Muscle layer of duodenum (tissue), 2 donors: Measurements from ENCODE around the gene ZDHHC19.

Experiments
- H3K27ac ChIP-seq: one replicate; pipeline ENCODE4 v1.7.0; 2013; ENCODE audit warnings: mild to moderate bottlenecking, low read length
- H3K27me3 ChIP-seq: one replicate; pipeline ENCODE4 v1.7.0; 2013; ENCODE audit warnings: low read depth, mild to moderate bottlenecking, control low read depth, low read length
- H3K36me3 ChIP-seq, 2 donors: one replicate each; pipeline ENCODE4 v1.7.0; 2013; ENCODE audit warnings: low read length in 2 of 2, control low read depth in 1 of 2, mild to moderate bottlenecking in 1 of 2; ENCODE audit not compliant: insufficient read depth in 2 of 2, control insufficient read depth in 1 of 2
- H3K4me1 ChIP-seq, 2 donors: one replicate each; pipeline ENCODE4 v1.7.0; 2013; ENCODE audit warnings: low read length in 2 of 2, mild to moderate bottlenecking in 2 of 2, control low read depth in 1 of 2, moderate library complexity in 1 of 2; ENCODE audit not compliant: insufficient read depth in 2 of 2, control insufficient read depth in 1 of 2
- H3K4me3 ChIP-seq, 2 donors: one replicate each; pipeline ENCODE4 v1.7.0; 2013; ENCODE audit warnings: low read length in 2 of 2, low read depth in 1 of 2, mild to moderate bottlenecking in 1 of 2
- H3K9me3 ChIP-seq, 2 donors: one replicate each; pipeline ENCODE4 v1.7.0; 2013; ENCODE audit warnings: low read length in 2 of 2, control low read depth in 1 of 2, mild to moderate bottlenecking in 1 of 2; ENCODE audit not compliant: control insufficient read depth in 1 of 2
- donor health status: healthy.

The ZDHHC19 gene

GRCh38 chr3:196237203-196237602 is 26.0 kb upstream of the ZDHHC19 start:
- Histone ChIP-seq H3K27me3 (no peaks in the 10 kb centered on the region), H3K36me3 (peaks cover 34 to 35% of the 10 kb centered on the region in 2 donors), H3K9me3 (no peaks in the 10 kb centered on the region), H3K4me3 (no peak overlapping the region), H3K27ac (no peak overlapping the region), H3K4me1 (no peaks in the 10 kb centered on the region)

DNA sequence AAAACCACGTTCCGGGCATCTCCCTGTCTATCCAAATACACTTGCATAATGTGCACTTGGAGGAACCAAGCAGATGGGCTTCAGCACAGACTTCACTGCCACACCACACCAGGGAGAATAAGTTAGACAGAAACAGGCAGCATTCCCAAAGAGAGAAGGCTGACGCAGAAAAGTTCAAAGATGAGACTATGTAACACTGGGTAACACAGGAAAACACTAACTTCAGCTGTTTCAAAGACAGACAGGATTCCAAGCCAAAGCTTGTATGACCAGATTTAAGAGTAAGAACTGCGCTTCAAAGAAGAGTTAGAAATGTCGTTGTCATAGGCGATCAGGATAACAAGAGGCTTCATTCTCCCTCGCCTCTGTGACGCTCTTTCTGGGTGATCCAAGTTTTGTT is 25.0 kb upstream of the ZDHHC19 start:
- H3K4me1 ChIP-seq = no peaks in the 10 kb centered on the region
- H3K36me3 ChIP-seq = peaks cover 24 to 26% of the 10 kb centered on the region in 2 donors
- no peak overlapping the region for H3K27ac ChIP-seq
- H3K27me3 ChIP-seq = no peaks in the 10 kb centered on the region
- no peak overlapping the region for H3K4me3 ChIP-seq
- no peaks in the 10 kb centered on the region for H3K9me3 ChIP-seq

GRCh38 chr3:196235452-196236122 is 24.4 kb upstream of the ZDHHC19 start:
- H3K9me3 ChIP-seq = no peaks in the 10 kb centered on the region
- H3K27ac ChIP-seq = no peak overlapping the region
- H3K4me3 ChIP-seq = no peak overlapping the region
- H3K4me1 ChIP-seq = no peaks in the 10 kb centered on the region
- no peaks in the 10 kb centered on the region for H3K27me3 ChIP-seq
- H3K36me3 ChIP-seq = peaks cover 23 to 26% of the 10 kb centered on the region in 2 donors

GRCh38 chr3:196232882-196233251 is 21.7 kb upstream of the ZDHHC19 start:
- H3K36me3 ChIP-seq = peaks cover 11 to 12% of the 10 kb centered on the region in 2 donors
- H3K9me3 ChIP-seq = no peaks in the 10 kb centered on the region
- H3K4me1 ChIP-seq = no peaks in the 10 kb centered on the region
- no peak overlapping the region for H3K27ac ChIP-seq
- H3K27me3 ChIP-seq = no peaks in the 10 kb centered on the region
- no peak overlapping the region for H3K4me3 ChIP-seq

- H3K4me3 ChIP-seq = no peak overlapping the region
- no peak overlapping the region for H3K27ac ChIP-seq
- peaks cover 0 to 3% of the 10 kb centered on the region in 2 donors for H3K4me1 ChIP-seq
- no peaks in the 10 kb centered on the region for H3K9me3 ChIP-seq
- H3K27me3 ChIP-seq = no peaks in the 10 kb centered on the region
- peaks cover 5 to 6% of the 10 kb centered on the region in 2 donors for H3K36me3 ChIP-seq
These were observed 21.1 kb upstream of the ZDHHC19 start for GRCh38 chr3:196232154-196232881.

DNA sequence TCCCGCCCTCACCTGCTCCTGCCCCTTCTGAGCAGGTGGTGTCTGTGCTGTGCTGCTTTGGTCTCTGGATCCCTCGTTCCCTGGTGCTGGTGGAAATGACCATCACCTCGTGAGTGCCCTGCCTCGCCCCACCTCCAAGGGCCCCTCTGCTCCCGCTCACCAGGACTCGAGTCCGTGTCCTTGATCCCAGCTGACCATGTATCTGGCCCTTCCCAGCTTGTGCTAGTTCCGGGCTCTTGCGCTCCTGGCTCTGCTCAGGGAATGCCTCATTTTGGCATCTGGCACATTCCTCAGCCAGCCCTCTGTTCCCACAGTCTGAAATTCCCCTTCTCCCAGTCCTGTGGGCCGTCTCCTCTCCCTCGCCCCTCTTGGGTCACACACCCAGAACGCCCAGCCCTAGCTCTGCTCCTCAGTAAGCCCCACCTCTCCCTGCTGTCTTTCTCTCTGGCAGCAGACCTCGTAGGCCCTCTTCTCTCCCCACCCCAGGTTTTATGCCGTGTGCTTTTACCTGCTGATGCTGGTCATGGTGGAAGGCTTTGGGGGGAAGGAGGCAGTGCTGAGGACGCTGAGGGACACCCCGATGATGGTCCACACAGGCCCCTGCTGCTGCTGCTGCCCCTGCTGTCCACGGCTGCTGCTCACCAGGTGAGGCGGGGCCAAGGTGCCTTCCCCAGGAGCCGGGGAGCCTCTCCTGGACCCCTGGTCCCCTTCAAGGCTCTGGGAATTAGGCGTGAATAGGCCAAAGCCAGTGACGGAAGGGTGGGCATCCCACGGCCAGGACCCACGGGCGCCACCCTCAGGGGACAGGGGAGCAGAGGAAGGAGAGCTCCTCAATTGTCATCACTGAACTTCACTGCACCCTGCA is 16.7 kb upstream of the ZDHHC19 start:
- H3K27me3 ChIP-seq = peaks cover 3% of the 10 kb centered on the region
- H3K36me3 ChIP-seq = no peaks in the 10 kb centered on the region
- H3K4me1 ChIP-seq = peaks cover 0 to 3% of the 10 kb centered on the region in 2 donors
- H3K27ac ChIP-seq = no peak overlapping the region
- H3K4me3 ChIP-seq = no peak overlapping the region
- H3K9me3 ChIP-seq = no peaks in the 10 kb centered on the region

DNA sequence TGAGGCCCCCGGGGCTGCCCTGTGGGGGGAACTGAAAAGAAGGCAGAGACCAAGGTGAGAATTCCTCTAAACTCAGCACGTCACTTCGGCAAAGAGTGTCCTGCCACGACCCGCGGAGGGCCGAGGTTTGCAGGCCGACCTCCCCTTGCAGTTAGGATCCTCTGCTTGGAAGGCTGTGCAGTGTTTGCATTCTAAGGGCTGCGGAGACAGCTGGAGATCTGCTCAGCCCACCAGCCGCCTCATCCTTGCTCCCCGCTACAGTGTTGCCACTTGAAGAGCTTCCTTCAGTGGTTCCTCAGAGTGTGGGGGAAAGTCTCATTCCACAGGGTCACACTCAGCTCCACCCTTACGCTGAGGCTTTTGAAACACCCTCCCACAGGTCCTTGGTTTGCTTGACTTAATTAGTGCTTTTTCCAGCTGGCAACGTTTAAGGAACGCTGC is 15.9 kb upstream of the ZDHHC19 start:
- Histone ChIP-seq H3K9me3 (no peaks in the 10 kb centered on the region), H3K27ac (no peak overlapping the region), H3K27me3 (peaks cover 3% of the 10 kb centered on the region), H3K36me3 (no peaks in the 10 kb centered on the region), H3K4me1 (peaks cover 0 to 3% of the 10 kb centered on the region in 2 donors), H3K4me3 (no peak overlapping the region)

GRCh38 chr3:196225763-196226364 is 14.7 kb upstream of the ZDHHC19 start:
- no peak overlapping the region for H3K4me3 ChIP-seq
- H3K27me3 ChIP-seq = peaks cover 3% of the 10 kb centered on the region
- H3K27ac ChIP-seq = no peak overlapping the region
- H3K9me3 ChIP-seq = no peaks in the 10 kb centered on the region
- no peaks in the 10 kb centered on the region for H3K36me3 ChIP-seq
- H3K4me1 ChIP-seq = peaks cover 0 to 3% of the 10 kb centered on the region in 2 donors

- Histone ChIP-seq H3K36me3 (no peaks in the 10 kb centered on the region), H3K9me3 (no peaks in the 10 kb centered on the region), H3K27ac (no peak overlapping the region), H3K4me3 (no peak overlapping the region), H3K4me1 (peaks cover 0 to 3% of the 10 kb centered on the region in 2 donors), H3K27me3 (peaks cover 3% of the 10 kb centered on the region)
These were observed 13.9 kb upstream of the ZDHHC19 start for GRCh38 chr3:196225086-196225485.

GRCh38 chr3:196222876-196223595 is 11.8 kb upstream of the ZDHHC19 start:
- Histone ChIP-seq H3K27me3 (peaks cover 3% of the 10 kb centered on the region), H3K27ac (no peak overlapping the region), H3K4me3 (no peak overlapping the region), H3K36me3 (no peaks in the 10 kb centered on the region), H3K4me1 (peaks cover 5 to 12% of the 10 kb centered on the region in 2 donors), H3K9me3 (no peaks in the 10 kb centered on the region)
